Lower leg skin (tissue), 3 donors: Measurements from ENCODE around the gene CCNH.

Experiments
- CTCF ChIP-seq, 3 donors: fragments of 450-650 bp; IDR thresholded peaks; one replicate each; pipeline ENCODE4 v1.5.1; 2016; ENCODE audit warnings: antibody characterized with exemption in 3 of 3, mild to moderate bottlenecking in 3 of 3, moderate library complexity in 2 of 3
- POLR2A ChIP-seq, 2 donors: fragments of 450-650 bp; IDR thresholded peaks; one replicate each; pipeline ENCODE4 v1.6.1; 2016 to 2017; ENCODE audit warnings: antibody characterized with exemption in 2 of 2, mild to moderate bottlenecking in 1 of 2, moderate library complexity in 1 of 2

GRCh38 chr5:87435144-87435694, 22.5 kb upstream of the CCNH start:
- TF ChIP-seq CTCF (IDR thresholded peaks at IDR 0.05) = no peak
- TF ChIP-seq POLR2A (IDR thresholded peaks at IDR 0.05) = no peak
